Retinal pigment epithelial cell (primary cell): ENCODE measurements around the gene NPEPPS.
"Not testable (repeated sequence)": the region's sequence is repeated elsewhere in the genome, so short reads cannot be mapped to it uniquely, and the experiment has no call there.

ENCODE experiments used
- DNase-seq: peaks from one replicate; pipeline ENCODE4 v3.0.0-alpha.2; 2010; ENCODE audit warnings: low read depth
- H3K4me3 ChIP-seq: 2 replicates; pipeline ENCODE4 v1.5.1; 2011; ENCODE audit warnings: mild to moderate bottlenecking, low read length, control low read depth, moderate library complexity
- CTCF ChIP-seq: conservative IDR thresholded peaks from 2 replicates; pipeline ENCODE4 v1.5.1; 2011; ENCODE audit warnings: low read depth, low read length, control low read depth, inconsistent platforms

The NPEPPS gene

GRCh38 chr17:47544327-47544726 lies 13.4 kb downstream of the NPEPPS start:
- H3K4me3 ChIP-seq, DNase-seq: not testable (repeated sequence)

GRCh38 chr17:47554733-47555132 lies 23.8 kb downstream of the NPEPPS start:
- not testable (repeated sequence) for H3K4me3 ChIP-seq, DNase-seq

GRCh38 chr17:47556108-47556507 lies 25.2 kb downstream of the NPEPPS start:
- DNase-seq, H3K4me3 ChIP-seq: not testable (repeated sequence)

GRCh38 chr17:47560517-47561043 lies 29.7 kb downstream of the NPEPPS start:
- not testable (repeated sequence) for DNase-seq, H3K4me3 ChIP-seq

GRCh38 chr17:47561698-47562405 lies 30.9 kb downstream of the NPEPPS start:
- DNase-seq, H3K4me3 ChIP-seq: not testable (repeated sequence)

- not testable (repeated sequence) for DNase-seq
These were observed 31.4 kb downstream of the NPEPPS start for GRCh38 chr17:47562406-47562705.

GRCh38 chr17:47567261-47567660 lies 36.4 kb downstream of the NPEPPS start:
- DNase-seq, H3K4me3 ChIP-seq: not testable (repeated sequence)

More at GRCh38 chr17:47562406-47562705, 31.4 kb downstream of the NPEPPS start:
- H3K4me3 ChIP-seq: not testable (repeated sequence)

GRCh38 chr17:47572561-47572960 lies 41.7 kb downstream of the NPEPPS start:
- not testable (repeated sequence) for H3K4me3 ChIP-seq, DNase-seq

- not testable (repeated sequence) for DNase-seq, H3K4me3 ChIP-seq
These were observed 51.5 kb downstream of the NPEPPS start for GRCh38 chr17:47582416-47582815.

GRCh38 chr17:47586378-47587055 lies 55.6 kb downstream of the NPEPPS start:
- DNase-seq, H3K4me3 ChIP-seq: not testable (repeated sequence)

- DNase-seq, H3K4me3 ChIP-seq: not testable (repeated sequence)
These were observed 62.6 kb downstream of the NPEPPS start for GRCh38 chr17:47593522-47593921.

GRCh38 chr17:47603830-47604597 lies 73.1 kb downstream of the NPEPPS start:
- H3K4me3 ChIP-seq: no peak overlapping the region
- no peak for DNase-seq
- TF ChIP-seq CTCF: no peak

GRCh38 chr17:47604598-47604927 lies 73.7 kb downstream of the NPEPPS start:
- no peak overlapping the region for H3K4me3 ChIP-seq
- no peak for DNase-seq
- TF ChIP-seq CTCF: no peak
